Ishikawa (cell line): ENCODE measurements around the gene RPA1.

Experiments used
- CEBPB ChIP-seq: IDR thresholded peaks from 2 replicates; pipeline ENCODE4 v1.6.1; 2012
- CREB1 ChIP-seq: IDR thresholded peaks from 2 replicates; pipeline ENCODE4 v1.6.1; 2012; ENCODE audit warnings: low read depth
- EGR1 ChIP-seq: IDR thresholded peaks from 2 replicates; pipeline ENCODE4 v1.6.1; 2012
- EP300 ChIP-seq: IDR thresholded peaks from 2 replicates; pipeline ENCODE4 v1.6.1; 2012; ENCODE audit warnings: borderline replicate concordance
- FOXM1 ChIP-seq: IDR thresholded peaks from 2 replicates; pipeline ENCODE4 v1.6.1; 2012; ENCODE audit warnings: low read depth, borderline replicate concordance
- NFIC ChIP-seq: IDR thresholded peaks from 2 replicates; pipeline ENCODE4 v1.6.1; 2012
- RAD21 ChIP-seq: IDR thresholded peaks from 2 replicates; pipeline ENCODE4 v1.6.1; 2012; ENCODE audit warnings: low read depth
- TAF1 ChIP-seq: IDR thresholded peaks from 2 replicates; pipeline ENCODE4 v1.6.1; 2012; ENCODE audit warnings: low read depth, mild to moderate bottlenecking
- TEAD4 ChIP-seq: IDR thresholded peaks from 2 replicates; pipeline ENCODE4 v1.6.1; 2012
- YY1 ChIP-seq: IDR thresholded peaks from 2 replicates; pipeline ENCODE4 v1.6.1; 2012; ENCODE audit warnings: low read depth
- ZBTB7A ChIP-seq: IDR thresholded peaks from 2 replicates; pipeline ENCODE4 v1.6.1; 2012; ENCODE audit warnings: low read depth
- TF ChIP-seq, protein P1 (sequence below): IDR thresholded peaks from 2 replicates; pipeline ENCODE4 v1.6.1; 2012
- TF ChIP-seq, protein P2 (sequence below): IDR thresholded peaks from 2 replicates; pipeline ENCODE4 v1.6.1; 2012
- TF ChIP-seq, protein P3 (sequence below): IDR thresholded peaks from 2 replicates; pipeline ENCODE4 v1.6.1; 2012; ENCODE audit warnings: low read depth, mild to moderate bottlenecking

DNA sequence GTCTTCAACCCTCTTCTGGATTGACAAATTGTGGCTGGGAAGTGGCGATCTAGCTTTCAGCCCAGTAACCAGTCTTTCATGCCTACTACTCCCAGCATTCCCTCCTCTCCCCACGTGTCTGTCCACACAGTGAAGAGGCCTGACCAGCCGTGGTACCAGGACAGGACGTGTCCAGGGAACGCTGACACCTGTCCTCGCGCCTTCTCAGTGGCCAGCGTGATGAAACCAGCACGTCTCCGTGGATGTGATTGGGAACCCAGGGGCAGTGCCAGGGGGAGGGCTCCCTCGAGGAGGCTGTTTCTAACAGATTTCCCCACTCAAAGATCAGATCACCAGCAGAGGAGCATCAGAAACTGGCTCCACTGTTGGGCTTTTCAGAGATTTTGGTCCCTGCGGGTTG lies 69.1 kb downstream of the RPA1 start:
- TF ChIP-seq, protein P1, sequence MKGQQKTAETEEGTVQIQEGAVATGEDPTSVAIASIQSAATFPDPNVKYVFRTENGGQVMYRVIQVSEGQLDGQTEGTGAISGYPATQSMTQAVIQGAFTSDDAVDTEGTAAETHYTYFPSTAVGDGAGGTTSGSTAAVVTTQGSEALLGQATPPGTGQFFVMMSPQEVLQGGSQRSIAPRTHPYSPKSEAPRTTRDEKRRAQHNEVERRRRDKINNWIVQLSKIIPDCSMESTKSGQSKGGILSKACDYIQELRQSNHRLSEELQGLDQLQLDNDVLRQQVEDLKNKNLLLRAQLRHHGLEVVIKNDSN: no peak
- TF ChIP-seq, protein P2, sequence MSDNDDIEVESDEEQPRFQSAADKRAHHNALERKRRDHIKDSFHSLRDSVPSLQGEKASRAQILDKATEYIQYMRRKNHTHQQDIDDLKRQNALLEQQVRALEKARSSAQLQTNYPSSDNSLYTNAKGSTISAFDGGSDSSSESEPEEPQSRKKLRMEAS: no peak
- TF ChIP-seq EP300 (no peak), YY1 (no peak), EGR1 (no peak), ZBTB7A (no peak), CEBPB (no peak), TAF1 (no peak), FOXM1 (no peak), TEAD4 (no peak), RAD21 (no peak), NFIC (no peak), CREB1 (no peak)
- TF ChIP-seq, protein P3, sequence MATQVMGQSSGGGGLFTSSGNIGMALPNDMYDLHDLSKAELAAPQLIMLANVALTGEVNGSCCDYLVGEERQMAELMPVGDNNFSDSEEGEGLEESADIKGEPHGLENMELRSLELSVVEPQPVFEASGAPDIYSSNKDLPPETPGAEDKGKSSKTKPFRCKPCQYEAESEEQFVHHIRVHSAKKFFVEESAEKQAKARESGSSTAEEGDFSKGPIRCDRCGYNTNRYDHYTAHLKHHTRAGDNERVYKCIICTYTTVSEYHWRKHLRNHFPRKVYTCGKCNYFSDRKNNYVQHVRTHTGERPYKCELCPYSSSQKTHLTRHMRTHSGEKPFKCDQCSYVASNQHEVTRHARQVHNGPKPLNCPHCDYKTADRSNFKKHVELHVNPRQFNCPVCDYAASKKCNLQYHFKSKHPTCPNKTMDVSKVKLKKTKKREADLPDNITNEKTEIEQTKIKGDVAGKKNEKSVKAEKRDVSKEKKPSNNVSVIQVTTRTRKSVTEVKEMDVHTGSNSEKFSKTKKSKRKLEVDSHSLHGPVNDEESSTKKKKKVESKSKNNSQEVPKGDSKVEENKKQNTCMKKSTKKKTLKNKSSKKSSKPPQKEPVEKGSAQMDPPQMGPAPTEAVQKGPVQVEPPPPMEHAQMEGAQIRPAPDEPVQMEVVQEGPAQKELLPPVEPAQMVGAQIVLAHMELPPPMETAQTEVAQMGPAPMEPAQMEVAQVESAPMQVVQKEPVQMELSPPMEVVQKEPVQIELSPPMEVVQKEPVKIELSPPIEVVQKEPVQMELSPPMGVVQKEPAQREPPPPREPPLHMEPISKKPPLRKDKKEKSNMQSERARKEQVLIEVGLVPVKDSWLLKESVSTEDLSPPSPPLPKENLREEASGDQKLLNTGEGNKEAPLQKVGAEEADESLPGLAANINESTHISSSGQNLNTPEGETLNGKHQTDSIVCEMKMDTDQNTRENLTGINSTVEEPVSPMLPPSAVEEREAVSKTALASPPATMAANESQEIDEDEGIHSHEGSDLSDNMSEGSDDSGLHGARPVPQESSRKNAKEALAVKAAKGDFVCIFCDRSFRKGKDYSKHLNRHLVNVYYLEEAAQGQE: no peak
